Panc1 (cell line): ENCODE measurements around the gene PRH2. TPM values are rescaled to one million over a fixed set of nuclear protein-coding genes. Genes with fewer than 3 reads are reported as not detected.

Experiments used
- ATAC-seq: fragments of 200-7000 bp; cut with Tn5 transposase; 2 replicates; pipeline ENCODE4 v1.9.1; 2020; ENCODE audit warnings: mild to moderate bottlenecking, moderate library complexity
- BruUV-seq: library from RNA; stranded (reverse); fragments of 400-500 nt; replicated peaks from 2 replicates; lab custom pipeline; 2021; lab: Mats Ljungman, UMichigan
- CTCF ChIA-PET: fragments of 300-600 bp; sonication (Branson Sonifier 250); formaldehyde crosslinking; loops from one replicate; lab custom pipeline; 2022; ENCODE audit warnings: antibody characterized with exemption; lab: Charles Lee
- POLR2A ChIA-PET: fragments of 300-600 bp; sonication (Branson Sonifier 250); formaldehyde crosslinking; loops from one replicate; lab custom pipeline; 2022; ENCODE audit warnings: antibody characterized with exemption; lab: Charles Lee
- DNase-seq: peaks from one replicate; pipeline ENCODE4 v3.0.0-alpha.2; 2010; ENCODE audit warnings: low read depth, low spot score
- H3K27ac ChIP-seq: 2 replicates; pipeline ENCODE4 v1.5.1; 2011; ENCODE audit warnings: mild to moderate bottlenecking, low read length, inconsistent platforms
- H3K27me3 ChIP-seq: fragments of 200-500 bp; sonication (Bioruptor generic); 2 replicates; pipeline ENCODE4 v1.6.0; 2014; ENCODE audit warnings: low read length, inconsistent platforms; ENCODE audit not compliant: control insufficient read depth, insufficient read depth
- H3K36me3 ChIP-seq: fragments of 200-500 bp; sonication (Bioruptor generic); 2 replicates; pipeline ENCODE4 v1.5.1; 2014; ENCODE audit warnings: inconsistent platforms, mild to moderate bottlenecking, low read length, moderate library complexity; ENCODE audit not compliant: control insufficient read depth, insufficient read depth
- H3K4me1 ChIP-seq: 2 replicates; pipeline ENCODE4 v1.5.1; 2011; ENCODE audit warnings: inconsistent platforms, mild to moderate bottlenecking, low read length, moderate library complexity; ENCODE audit not compliant: control insufficient read depth, insufficient read depth
- H3K4me3 ChIP-seq, 2 experiments: 2 replicates each; pipeline ENCODE4 v1.5.1; 2011 to 2012; ENCODE audit warnings: low read depth in 2 of 2, low read length in 2 of 2, mild to moderate bottlenecking in 2 of 2, inconsistent platforms in 1 of 2, moderate library complexity in 1 of 2
- H3K9me3 ChIP-seq: fragments of 200-500 bp; sonication (Bioruptor generic); 2 replicates; pipeline ENCODE4 v1.5.1; 2014; ENCODE audit warnings: low read depth, mild to moderate bottlenecking, inconsistent platforms, low read length, moderate library complexity; ENCODE audit not compliant: control insufficient read depth, insufficient read depth
- POLR2AphosphoS5 ChIP-seq: IDR thresholded peaks from 2 replicates; pipeline ENCODE4 v1.6.1; 2012; ENCODE audit warnings: mild to moderate bottlenecking, low read depth, low read length, moderate library complexity
- REST ChIP-seq, 2 experiments: IDR thresholded peaks; 2 replicates each; pipeline ENCODE4 v1.6.1; 2011 to 2012; ENCODE audit warnings: low read depth in 2 of 2, control low read depth in 1 of 2, low read length in 1 of 2, mild to moderate bottlenecking in 1 of 2, moderate library complexity in 1 of 2; ENCODE audit not compliant: insufficient read depth in 1 of 2
- SIN3A ChIP-seq: IDR thresholded peaks from 2 replicates; pipeline ENCODE4 v1.6.1; 2012; ENCODE audit warnings: low read depth, mild to moderate bottlenecking, low read length, moderate library complexity, borderline replicate concordance; ENCODE audit not compliant: insufficient read depth
- TCF7L2 ChIP-seq: IDR thresholded peaks from 2 replicates; pipeline ENCODE4 v1.6.1; 2011; ENCODE audit warnings: mild to moderate bottlenecking, low read depth, low read length, inconsistent platforms
- in situ Hi-C: cut with HindIII; loops from 2 replicates; pipeline ENCODE4 v1.10.0; 2016; ENCODE audit warnings: low sequenced_read_pairs, low pct_unique_long_range_greater_than_20kb
- intact Hi-C: fragments of 100-400 bp; cut with micrococcal nuclease; formaldehyde crosslinking; loops from one replicate; pipeline ENCODE4 v1.10.0; 2022; ENCODE audit not compliant: unreplicated experiment
- total RNA-seq: library from RNA; stranded (reverse); gene quantifications from one replicate; pipeline ENCODE4 v1.2.1, GENCODE V29; 2021; ENCODE audit not compliant: unreplicated experiment
- TF ChIP-seq, protein P1 (sequence below): fragments of 450-650 bp; IDR thresholded peaks from 2 replicates; pipeline ENCODE4 v1.5.1; 2017; ENCODE audit warnings: mild to moderate bottlenecking

The PRH2 gene
- total RNA-seq, 1 experiment from 2014 or later = not detected

- Histone ChIP-seq H3K4me1 (peaks cover 15% of the 10 kb centered on the region; the same call in 1 of the 2 replicates), H3K9me3 (no peaks in the 10 kb centered on the region), H3K27ac (no peak overlapping the region), H3K27me3 (no peaks in the 10 kb centered on the region), H3K36me3 (no peaks in the 10 kb centered on the region), H3K4me3 (no peak overlapping the region)
- ATAC-seq (no peak), DNase-seq (no peak)
- no TSS peak for BruUV-seq
- in situ Hi-C loops = no loop called here
- intact Hi-C loops = no loop called here
- CTCF ChIA-PET = no interaction called here
- POLR2A ChIA-PET = no interaction called here
- TF ChIP-seq, protein P1, sequence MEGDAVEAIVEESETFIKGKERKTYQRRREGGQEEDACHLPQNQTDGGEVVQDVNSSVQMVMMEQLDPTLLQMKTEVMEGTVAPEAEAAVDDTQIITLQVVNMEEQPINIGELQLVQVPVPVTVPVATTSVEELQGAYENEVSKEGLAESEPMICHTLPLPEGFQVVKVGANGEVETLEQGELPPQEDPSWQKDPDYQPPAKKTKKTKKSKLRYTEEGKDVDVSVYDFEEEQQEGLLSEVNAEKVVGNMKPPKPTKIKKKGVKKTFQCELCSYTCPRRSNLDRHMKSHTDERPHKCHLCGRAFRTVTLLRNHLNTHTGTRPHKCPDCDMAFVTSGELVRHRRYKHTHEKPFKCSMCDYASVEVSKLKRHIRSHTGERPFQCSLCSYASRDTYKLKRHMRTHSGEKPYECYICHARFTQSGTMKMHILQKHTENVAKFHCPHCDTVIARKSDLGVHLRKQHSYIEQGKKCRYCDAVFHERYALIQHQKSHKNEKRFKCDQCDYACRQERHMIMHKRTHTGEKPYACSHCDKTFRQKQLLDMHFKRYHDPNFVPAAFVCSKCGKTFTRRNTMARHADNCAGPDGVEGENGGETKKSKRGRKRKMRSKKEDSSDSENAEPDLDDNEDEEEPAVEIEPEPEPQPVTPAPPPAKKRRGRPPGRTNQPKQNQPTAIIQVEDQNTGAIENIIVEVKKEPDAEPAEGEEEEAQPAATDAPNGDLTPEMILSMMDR = no peak
- TF ChIP-seq SIN3A (no peak), REST (IDR thresholded peaks at IDR 0.05; ENCODE audit: insufficient read depth in 1 of 2, low read depth in 2 of 2, low read length in 1 of 2) (no peak), POLR2AphosphoS5 (no peak), TCF7L2 (no peak)
Observed at GRCh38 chr12:10965476-10965875, 36.4 kb downstream of the PRH2 start.

- DNase-seq (no peak), ATAC-seq (no peak)
- no peak overlapping the region; the same call in 1 of the 2 replicates for H3K27ac ChIP-seq
- intact Hi-C loops = no loop called here
- POLR2A ChIA-PET = no interaction called here
- in situ Hi-C loops = no loop called here
- no TSS peak for BruUV-seq
- CTCF ChIA-PET = no interaction called here
- no peaks in the 10 kb centered on the region for H3K36me3 ChIP-seq
- no peaks in the 10 kb centered on the region for H3K27me3 ChIP-seq
- H3K4me3 ChIP-seq = no peak overlapping the region
- peaks cover 15% of the 10 kb centered on the region; the same call in 1 of the 2 replicates for H3K4me1 ChIP-seq
- TF ChIP-seq, protein P1 = no peak
- TF ChIP-seq SIN3A = no peak
- no peak for TF ChIP-seq TCF7L2
- no peak for TF ChIP-seq REST (IDR thresholded peaks at IDR 0.05; ENCODE audit: insufficient read depth in 1 of 2, low read depth in 2 of 2, low read length in 1 of 2)
- TF ChIP-seq POLR2AphosphoS5 = no peak
- H3K9me3 ChIP-seq = no peaks in the 10 kb centered on the region
Observed at GRCh38 chr12:10966314-10966713, 37.3 kb downstream of the PRH2 start.
